Panc1 (cell line): ENCODE measurements around the gene PGAM5. TPM values are rescaled to one million over a fixed set of nuclear protein-coding genes. Genes with fewer than 3 reads are reported as not detected.

ENCODE experiments used
- ATAC-seq: fragments of 200-7000 bp; cut with Tn5 transposase; 2 replicates; pipeline ENCODE4 v1.9.1; 2020; ENCODE audit warnings: mild to moderate bottlenecking, moderate library complexity
- Bru-seq: library from RNA; stranded (reverse); fragments of 400-500 nt; gene quantifications from one replicate; lab custom pipeline; 2021; lab: Mats Ljungman, UMichigan
- BruChase-seq, 2 experiments: library from RNA; stranded (reverse); fragments of 400-500 nt; gene quantifications; one replicate each; lab custom pipeline; 2021; lab: Mats Ljungman, UMichigan
- BruUV-seq: library from RNA; stranded (reverse); fragments of 400-500 nt; replicated peaks from 2 replicates; lab custom pipeline; 2021; lab: Mats Ljungman, UMichigan
- CTCF ChIA-PET: fragments of 300-600 bp; sonication (Branson Sonifier 250); formaldehyde crosslinking; loops from one replicate; lab custom pipeline; 2022; ENCODE audit warnings: antibody characterized with exemption; lab: Charles Lee
- POLR2A ChIA-PET: fragments of 300-600 bp; sonication (Branson Sonifier 250); formaldehyde crosslinking; loops from one replicate; lab custom pipeline; 2022; ENCODE audit warnings: antibody characterized with exemption; lab: Charles Lee
- DNase-seq: peaks from one replicate; pipeline ENCODE4 v3.0.0-alpha.2; 2010; ENCODE audit warnings: low read depth, low spot score
- H3K27ac ChIP-seq: 2 replicates; pipeline ENCODE4 v1.5.1; 2011; ENCODE audit warnings: mild to moderate bottlenecking, low read length, inconsistent platforms
- H3K27me3 ChIP-seq: fragments of 200-500 bp; sonication (Bioruptor generic); 2 replicates; pipeline ENCODE4 v1.6.0; 2014; ENCODE audit warnings: low read length, inconsistent platforms; ENCODE audit not compliant: control insufficient read depth, insufficient read depth
- H3K36me3 ChIP-seq: fragments of 200-500 bp; sonication (Bioruptor generic); 2 replicates; pipeline ENCODE4 v1.5.1; 2014; ENCODE audit warnings: inconsistent platforms, mild to moderate bottlenecking, low read length, moderate library complexity; ENCODE audit not compliant: control insufficient read depth, insufficient read depth
- H3K4me1 ChIP-seq: 2 replicates; pipeline ENCODE4 v1.5.1; 2011; ENCODE audit warnings: inconsistent platforms, mild to moderate bottlenecking, low read length, moderate library complexity; ENCODE audit not compliant: control insufficient read depth, insufficient read depth
- H3K4me3 ChIP-seq, 2 experiments: 2 replicates each; pipeline ENCODE4 v1.5.1; 2011 to 2012; ENCODE audit warnings: low read depth in 2 of 2, low read length in 2 of 2, mild to moderate bottlenecking in 2 of 2, inconsistent platforms in 1 of 2, moderate library complexity in 1 of 2
- H3K9me3 ChIP-seq: fragments of 200-500 bp; sonication (Bioruptor generic); 2 replicates; pipeline ENCODE4 v1.5.1; 2014; ENCODE audit warnings: low read depth, mild to moderate bottlenecking, inconsistent platforms, low read length, moderate library complexity; ENCODE audit not compliant: control insufficient read depth, insufficient read depth
- POLR2AphosphoS5 ChIP-seq: IDR thresholded peaks from 2 replicates; pipeline ENCODE4 v1.6.1; 2012; ENCODE audit warnings: mild to moderate bottlenecking, low read depth, low read length, moderate library complexity
- SIN3A ChIP-seq: IDR thresholded peaks from 2 replicates; pipeline ENCODE4 v1.6.1; 2012; ENCODE audit warnings: low read depth, mild to moderate bottlenecking, low read length, moderate library complexity, borderline replicate concordance; ENCODE audit not compliant: insufficient read depth
- TCF7L2 ChIP-seq: IDR thresholded peaks from 2 replicates; pipeline ENCODE4 v1.6.1; 2011; ENCODE audit warnings: mild to moderate bottlenecking, low read depth, low read length, inconsistent platforms
- in situ Hi-C: cut with HindIII; loops from 2 replicates; pipeline ENCODE4 v1.10.0; 2016; ENCODE audit warnings: low sequenced_read_pairs, low pct_unique_long_range_greater_than_20kb
- intact Hi-C: fragments of 100-400 bp; cut with micrococcal nuclease; formaldehyde crosslinking; loops from one replicate; pipeline ENCODE4 v1.10.0; 2022; ENCODE audit not compliant: unreplicated experiment
- long read RNA-seq: library from polyadenylated mRNA; unstranded; transcript quantifications from one replicate; pipeline ENCODE4 v2.0.0, GENCODE V29; 2021; ENCODE audit not compliant: unreplicated experiment
- polyA plus RNA-seq: library from polyadenylated mRNA; unstranded; fragments of >200 nt; gene quantifications from one replicate; pipeline ENCODE4 v1.2.1, GENCODE V29; 2012; ENCODE audit warnings: missing spikeins; ENCODE audit not compliant: insufficient read length
- total RNA-seq: library from RNA; stranded (reverse); gene quantifications from one replicate; pipeline ENCODE4 v1.2.1, GENCODE V29; 2021; ENCODE audit not compliant: unreplicated experiment
- TF ChIP-seq, protein P1 (sequence below), 2 experiments: IDR thresholded peaks; 2 replicates each; pipeline ENCODE4 v1.6.1; 2011 to 2012; ENCODE audit warnings: low read depth in 2 of 2, control low read depth in 1 of 2, low read length in 1 of 2, mild to moderate bottlenecking in 1 of 2, moderate library complexity in 1 of 2; ENCODE audit not compliant: insufficient read depth in 1 of 2
- TF ChIP-seq, protein P2 (sequence below): fragments of 450-650 bp; IDR thresholded peaks from 2 replicates; pipeline ENCODE4 v1.5.1; 2017; ENCODE audit warnings: mild to moderate bottlenecking

The PGAM5 gene
- total RNA-seq: 116 TPM
- polyA plus RNA-seq: 116 TPM
- percentile 72 among the genes with signal in this experiment for Bru-seq, nascent RNA
- BruChase-seq, experiment 1, labeled RNA remaining after a 2-hour chase: percentile 90 among the genes with signal in this experiment
- BruChase-seq, experiment 2, labeled RNA remaining after a 6-hour chase: percentile 97 among the genes with signal in this experiment
- long read RNA-seq, transcript PGAM5-203 (6 exons, 2,834 nt): major isoform, 28 of 83 reads
- long read RNA-seq, partial matches to known transcripts: 21 of 83 reads
- long read RNA-seq, other reads (novel, unspliced or antisense): 34 of 83 reads

DNA sequence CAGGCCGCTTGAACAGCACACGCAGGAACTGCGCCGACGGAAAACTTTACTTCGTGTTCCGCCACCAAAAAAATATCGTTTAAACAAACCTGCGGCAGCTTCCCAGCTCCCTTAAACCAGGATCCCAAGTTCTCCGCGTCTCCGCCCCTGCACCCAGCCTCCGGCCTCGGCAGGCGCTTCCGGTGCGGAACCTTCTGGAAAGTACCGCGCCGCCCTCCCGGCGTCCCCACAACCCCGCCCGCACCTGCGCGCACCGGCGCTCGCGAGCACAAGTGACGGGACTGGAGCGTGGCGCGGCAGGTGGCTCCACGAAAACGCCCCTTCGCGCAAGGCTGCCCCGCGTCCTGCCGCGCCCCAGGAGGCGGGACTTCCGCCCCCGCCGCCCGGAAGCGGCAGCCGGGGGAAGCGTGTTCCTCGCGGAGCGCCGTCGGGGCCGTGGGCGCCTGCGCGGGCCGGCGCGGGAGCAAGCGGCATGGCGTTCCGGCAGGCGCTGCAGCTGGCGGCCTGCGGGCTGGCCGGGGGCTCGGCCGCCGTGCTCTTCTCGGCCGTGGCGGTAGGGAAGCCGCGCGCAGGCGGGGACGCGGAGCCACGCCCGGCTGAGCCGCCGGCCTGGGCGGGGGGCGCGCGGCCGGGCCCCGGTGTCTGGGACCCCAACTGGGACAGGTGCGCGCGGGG lies at the start of gene PGAM5:
TSS of gene PGAM5 (plus strand) at position 438 of the 675 bp plus-strand sequence. CDS start at position 473, 35 bp downstream.
- Histone ChIP-seq H3K27ac (peak within 1 kb of the TSS; percentile 90), H3K27me3 (no peaks in the 10 kb centered on the region), H3K9me3 (no peaks in the 10 kb centered on the region), H3K4me3 (peak within 1 kb of the TSS; percentile 67 to 90), H3K36me3 (no peaks in the 10 kb centered on the region), H3K4me1 (peaks cover 6% of the 10 kb centered on the region; the same call in 1 of the 2 replicates)
- TF ChIP-seq, protein P1, sequence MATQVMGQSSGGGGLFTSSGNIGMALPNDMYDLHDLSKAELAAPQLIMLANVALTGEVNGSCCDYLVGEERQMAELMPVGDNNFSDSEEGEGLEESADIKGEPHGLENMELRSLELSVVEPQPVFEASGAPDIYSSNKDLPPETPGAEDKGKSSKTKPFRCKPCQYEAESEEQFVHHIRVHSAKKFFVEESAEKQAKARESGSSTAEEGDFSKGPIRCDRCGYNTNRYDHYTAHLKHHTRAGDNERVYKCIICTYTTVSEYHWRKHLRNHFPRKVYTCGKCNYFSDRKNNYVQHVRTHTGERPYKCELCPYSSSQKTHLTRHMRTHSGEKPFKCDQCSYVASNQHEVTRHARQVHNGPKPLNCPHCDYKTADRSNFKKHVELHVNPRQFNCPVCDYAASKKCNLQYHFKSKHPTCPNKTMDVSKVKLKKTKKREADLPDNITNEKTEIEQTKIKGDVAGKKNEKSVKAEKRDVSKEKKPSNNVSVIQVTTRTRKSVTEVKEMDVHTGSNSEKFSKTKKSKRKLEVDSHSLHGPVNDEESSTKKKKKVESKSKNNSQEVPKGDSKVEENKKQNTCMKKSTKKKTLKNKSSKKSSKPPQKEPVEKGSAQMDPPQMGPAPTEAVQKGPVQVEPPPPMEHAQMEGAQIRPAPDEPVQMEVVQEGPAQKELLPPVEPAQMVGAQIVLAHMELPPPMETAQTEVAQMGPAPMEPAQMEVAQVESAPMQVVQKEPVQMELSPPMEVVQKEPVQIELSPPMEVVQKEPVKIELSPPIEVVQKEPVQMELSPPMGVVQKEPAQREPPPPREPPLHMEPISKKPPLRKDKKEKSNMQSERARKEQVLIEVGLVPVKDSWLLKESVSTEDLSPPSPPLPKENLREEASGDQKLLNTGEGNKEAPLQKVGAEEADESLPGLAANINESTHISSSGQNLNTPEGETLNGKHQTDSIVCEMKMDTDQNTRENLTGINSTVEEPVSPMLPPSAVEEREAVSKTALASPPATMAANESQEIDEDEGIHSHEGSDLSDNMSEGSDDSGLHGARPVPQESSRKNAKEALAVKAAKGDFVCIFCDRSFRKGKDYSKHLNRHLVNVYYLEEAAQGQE (IDR thresholded peaks at IDR 0.05; ENCODE audit: insufficient read depth in 1 of 2, low read depth in 2 of 2, low read length in 1 of 2): no peak
- TF ChIP-seq POLR2AphosphoS5 (peak; percentile 89), SIN3A (peak; percentile 84; the same call in 1 of the 2 replicates), TCF7L2 (peak; percentile 32; the same call in 1 of the 2 replicates)
- TF ChIP-seq, protein P2, sequence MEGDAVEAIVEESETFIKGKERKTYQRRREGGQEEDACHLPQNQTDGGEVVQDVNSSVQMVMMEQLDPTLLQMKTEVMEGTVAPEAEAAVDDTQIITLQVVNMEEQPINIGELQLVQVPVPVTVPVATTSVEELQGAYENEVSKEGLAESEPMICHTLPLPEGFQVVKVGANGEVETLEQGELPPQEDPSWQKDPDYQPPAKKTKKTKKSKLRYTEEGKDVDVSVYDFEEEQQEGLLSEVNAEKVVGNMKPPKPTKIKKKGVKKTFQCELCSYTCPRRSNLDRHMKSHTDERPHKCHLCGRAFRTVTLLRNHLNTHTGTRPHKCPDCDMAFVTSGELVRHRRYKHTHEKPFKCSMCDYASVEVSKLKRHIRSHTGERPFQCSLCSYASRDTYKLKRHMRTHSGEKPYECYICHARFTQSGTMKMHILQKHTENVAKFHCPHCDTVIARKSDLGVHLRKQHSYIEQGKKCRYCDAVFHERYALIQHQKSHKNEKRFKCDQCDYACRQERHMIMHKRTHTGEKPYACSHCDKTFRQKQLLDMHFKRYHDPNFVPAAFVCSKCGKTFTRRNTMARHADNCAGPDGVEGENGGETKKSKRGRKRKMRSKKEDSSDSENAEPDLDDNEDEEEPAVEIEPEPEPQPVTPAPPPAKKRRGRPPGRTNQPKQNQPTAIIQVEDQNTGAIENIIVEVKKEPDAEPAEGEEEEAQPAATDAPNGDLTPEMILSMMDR: no peak
- in situ Hi-C loops (no loop called here), intact Hi-C loops (no loop called here)
- CTCF ChIA-PET: no interaction called here
- no peak for DNase-seq
- POLR2A ChIA-PET: no interaction called here
- peak; percentile 93 for ATAC-seq
- BruUV-seq: no TSS peak

DNA sequence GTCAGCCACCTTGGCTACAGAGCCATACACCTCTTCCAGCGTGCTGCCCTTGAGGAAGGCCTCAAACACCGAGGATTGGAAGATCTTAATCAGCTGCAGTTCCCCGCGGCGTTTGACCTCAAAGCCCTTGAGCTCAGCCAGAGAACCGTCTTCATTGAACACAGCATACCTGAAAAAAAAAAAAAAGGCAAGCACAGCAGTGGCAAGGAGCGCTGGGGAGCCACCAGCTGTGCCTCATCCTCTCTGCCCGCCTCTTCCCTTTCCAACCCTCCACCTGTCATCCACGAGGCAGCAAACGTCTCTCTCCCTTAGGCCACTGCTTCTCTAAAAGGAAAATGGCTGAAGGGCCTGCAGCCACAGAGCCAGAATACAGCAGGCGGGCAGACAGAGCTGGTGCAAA lies 49.6 kb upstream of the PGAM5 start:
- intact Hi-C loops (no loop called here), in situ Hi-C loops (no loop called here)

More for the DNA sequence above, 49.6 kb upstream of the PGAM5 start:
- POLR2A ChIA-PET: no interaction called here
- TF ChIP-seq TCF7L2: no peak
- no peak for TF ChIP-seq POLR2AphosphoS5
- TF ChIP-seq SIN3A: no peak
- TF ChIP-seq, protein P1 (IDR thresholded peaks at IDR 0.05; ENCODE audit: insufficient read depth in 1 of 2, low read depth in 2 of 2, low read length in 1 of 2): no peak
- TF ChIP-seq, protein P2: no peak
- H3K27me3 ChIP-seq: no peaks in the 10 kb centered on the region
- no peaks in the 10 kb centered on the region for H3K9me3 ChIP-seq
- H3K27ac ChIP-seq: no peak overlapping the region
- H3K4me1 ChIP-seq: no peaks in the 10 kb centered on the region
- H3K36me3 ChIP-seq: peaks cover 31% of the 10 kb centered on the region
- H3K4me3 ChIP-seq: no peak overlapping the region
- BruUV-seq: no TSS peak
- no peak for ATAC-seq
- CTCF ChIA-PET: no interaction called here
- DNase-seq: no peak
